UCSD-AML1 (cell line): ENCODE measurements around the gene NINL.
A peak's percentile ranks its signal among the peaks of the same experiment; 100 is the strongest.

Source experiments
- DNase-seq: peaks from one replicate; lab custom pipeline; 2025; ENCODE audit not compliant: unreplicated experiment; lab: John Stamatoyannopoulos, UW

The NINL gene

GRCh38 chr20:25422032-25422431 lies 163.3 kb downstream of the NINL start:
- no peak for DNase-seq

- no peak for DNase-seq
Observed at GRCh38 chr20:25421102-25421501, 164.2 kb downstream of the NINL start.

DNA sequence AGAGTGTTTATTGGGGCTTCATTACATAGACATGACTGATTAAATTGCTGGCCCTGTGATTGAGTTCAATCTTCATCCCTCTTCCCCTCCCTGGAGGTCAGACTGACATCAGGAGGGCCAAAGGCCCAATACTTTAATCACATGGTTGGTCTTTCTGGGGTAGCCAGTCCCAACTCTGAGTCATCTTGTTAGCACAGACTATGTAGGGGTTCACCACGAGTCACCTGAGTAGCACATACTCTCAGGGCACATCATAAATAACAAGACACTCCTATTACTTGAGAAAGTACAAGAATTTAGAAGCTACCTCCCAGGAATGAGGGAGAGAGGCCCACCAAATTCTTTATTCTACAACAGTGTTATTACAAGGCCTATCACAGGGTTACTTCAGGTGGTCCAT lies 166.6 kb downstream of the NINL start:
- no peak for DNase-seq

DNA sequence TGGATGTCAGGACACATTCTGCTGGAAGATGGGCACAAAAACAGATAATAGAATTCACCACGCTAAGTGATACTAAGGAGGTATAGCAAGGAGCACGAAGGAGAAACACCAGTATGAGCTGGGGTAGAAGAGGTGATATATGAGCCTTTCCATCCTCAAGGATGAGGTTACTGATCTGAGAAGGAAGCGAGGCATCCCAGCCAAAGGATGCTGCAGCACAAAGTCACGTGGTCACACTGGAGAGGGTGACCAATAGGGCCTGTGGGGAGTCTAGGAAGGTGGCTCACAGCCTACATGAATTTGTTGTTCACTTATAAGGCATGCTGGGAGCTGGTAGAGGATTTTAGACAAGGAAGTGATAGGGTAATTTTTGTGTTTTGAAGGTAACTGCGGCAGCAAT lies 176.4 kb downstream of the NINL start:
- DNase-seq, result no peak

- DNase-seq, result no peak
Observed at GRCh38 chr20:25408170-25408547, 177.2 kb downstream of the NINL start.

DNA sequence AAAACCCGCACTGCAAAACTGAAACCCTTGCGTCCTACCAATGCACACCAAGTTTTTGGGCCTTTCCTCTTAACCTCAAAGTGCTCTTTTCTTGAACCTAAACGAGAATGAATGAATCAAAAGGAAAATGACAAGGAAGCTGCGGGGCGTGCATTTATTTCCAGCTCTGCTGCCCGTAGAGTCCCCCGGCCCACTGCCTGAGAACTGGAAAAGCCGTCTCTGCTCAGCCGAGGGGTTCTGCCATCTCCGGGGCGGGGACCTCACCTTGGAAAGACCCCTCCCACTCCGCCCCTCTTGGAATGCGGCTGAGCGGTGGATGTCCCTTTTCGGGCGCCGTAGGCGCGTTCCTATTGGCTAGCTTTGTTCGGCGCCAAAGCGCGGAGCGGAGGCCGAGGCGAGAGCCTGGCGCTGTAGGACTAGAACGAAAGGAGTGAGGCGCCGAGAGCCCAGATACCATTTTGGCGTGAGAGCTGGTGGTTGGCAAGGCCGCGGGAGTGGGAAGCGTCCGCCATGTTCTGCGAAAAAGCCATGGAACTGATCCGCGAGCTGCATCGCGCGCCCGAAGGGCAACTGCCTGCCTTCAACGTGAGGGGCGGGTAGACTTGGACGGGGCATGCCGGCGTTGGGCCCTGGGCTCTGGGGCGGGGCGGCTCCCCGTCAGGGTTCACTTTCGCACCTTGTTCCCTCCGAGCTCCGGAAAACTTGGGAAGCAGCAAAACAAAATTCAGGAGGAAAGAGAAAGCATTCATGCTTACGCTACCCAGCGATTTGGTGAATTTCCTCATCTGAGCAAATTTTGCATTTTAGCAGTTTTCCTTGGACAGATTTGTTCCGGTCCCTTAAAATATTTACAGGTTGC lies 177.8 kb downstream of the NINL start, which contains the start of gene GINS1:
TSS of gene GINS1 (plus strand) at position 363 of the 859 bp plus-strand sequence. CDS start at position 511, 148 bp downstream.
- DNase-seq, result peak; percentile 92
